HuH-7.5 (cell line): ENCODE measurements around the gene PDZD2.

Source experiments
- DNase-seq: peaks from one replicate; pipeline ENCODE4 v3.0.0; 2011; ENCODE audit warnings: low spot score

PDZD2 gene

GRCh38 chr5:31880449-31880848 is 241.5 kb downstream of the PDZD2 start:
- DNase-seq: no peak

- DNase-seq: no peak
Observed at GRCh38 chr5:31884896-31885295, 246.0 kb downstream of the PDZD2 start.

- DNase-seq: no peak
Observed at GRCh38 chr5:31886206-31886605, 247.3 kb downstream of the PDZD2 start.

GRCh38 chr5:31887556-31887955 is 248.6 kb downstream of the PDZD2 start:
- DNase-seq: no peak

- no peak for DNase-seq
Observed at GRCh38 chr5:31888564-31888963, 249.6 kb downstream of the PDZD2 start.

GRCh38 chr5:31889001-31889561 is 250.2 kb downstream of the PDZD2 start:
- DNase-seq: no peak

GRCh38 chr5:31890046-31890445 is 251.1 kb downstream of the PDZD2 start:
- DNase-seq: no peak

- DNase-seq: no peak
Observed at GRCh38 chr5:31894141-31894540, 255.2 kb downstream of the PDZD2 start.

GRCh38 chr5:31895199-31895820 is 256.4 kb downstream of the PDZD2 start:
- DNase-seq: no peak

GRCh38 chr5:31898036-31898632 is 259.2 kb downstream of the PDZD2 start:
- no peak for DNase-seq

GRCh38 chr5:31900296-31900865 is 261.4 kb downstream of the PDZD2 start:
- no peak for DNase-seq

GRCh38 chr5:31901807-31902530 is 263.0 kb downstream of the PDZD2 start:
- no peak for DNase-seq

- no peak for DNase-seq
Observed at GRCh38 chr5:31908396-31908795, 269.5 kb downstream of the PDZD2 start.

GRCh38 chr5:31909073-31909472 is 270.1 kb downstream of the PDZD2 start:
- no peak for DNase-seq

GRCh38 chr5:31911291-31912265 is 272.6 kb downstream of the PDZD2 start:
- DNase-seq: no peak

- no peak for DNase-seq
Observed at GRCh38 chr5:31913808-31914207, 274.9 kb downstream of the PDZD2 start.

- no peak for DNase-seq
Observed at GRCh38 chr5:31916327-31916726, 277.4 kb downstream of the PDZD2 start.

GRCh38 chr5:31918739-31919138 is 279.8 kb downstream of the PDZD2 start:
- no peak for DNase-seq

- DNase-seq: no peak
Observed at GRCh38 chr5:31921852-31922305, 282.9 kb downstream of the PDZD2 start.

- no peak for DNase-seq
Observed at GRCh38 chr5:31924005-31924404, 285.1 kb downstream of the PDZD2 start.

GRCh38 chr5:31931874-31932273 is 292.9 kb downstream of the PDZD2 start:
- no peak for DNase-seq
